Coronary artery (tissue), 2 donors: Measurements from ENCODE around the gene PRDM7.

ENCODE experiments used
- DNase-seq: peaks from one replicate; pipeline ENCODE4 v3.0.0-alpha.2; 2017; ENCODE audit warnings: low spot score
- H3K27ac ChIP-seq, 2 donors: fragments of 200-600 bp; sonication (generic); one replicate each; pipeline ENCODE4 v1.5.1; 2016 to 2019
- H3K4me3 ChIP-seq: fragments of 200-600 bp; sonication (generic); 2 replicates; pipeline ENCODE4 v1.5.1; 2016; ENCODE audit warnings: mild to moderate bottlenecking, moderate library complexity
- CTCF ChIP-seq: fragments of 200-600 bp; sonication (generic); IDR thresholded peaks from one replicate; pipeline ENCODE4 v1.5.1; 2019; ENCODE audit warnings: antibody characterized with exemption

The PRDM7 gene

GRCh38 chr16:90007015-90007414, 70.1 kb downstream of the PRDM7 start:
- no peak overlapping the region for H3K27ac ChIP-seq
- H3K4me3 ChIP-seq: no peak overlapping the region
- DNase-seq: no peak
- TF ChIP-seq CTCF: no peak
